HG02973 (cell line): ENCODE measurements around the gene ZNF143.
"Not testable (repeated sequence)": the region's sequence is repeated elsewhere in the genome, so short reads cannot be mapped to it uniquely, and the experiment has no call there.

Source experiments
- ATAC-seq: cut with Tn5 transposase; IDR thresholded peaks from one replicate; pipeline ENCODE4 v1.9.1; 2021; ENCODE audit warnings: moderate library complexity; ENCODE audit not compliant: unreplicated experiment

ZNF143 gene

GRCh38 chr11:9460322-9461062 lies at the start of gene ZNF143:
ZNF143 (plus strand) TSS chr11:9461012; CDS start chr11:9471309, 10,297 bp downstream.
- peak; percentile 84 for ATAC-seq

DNA sequence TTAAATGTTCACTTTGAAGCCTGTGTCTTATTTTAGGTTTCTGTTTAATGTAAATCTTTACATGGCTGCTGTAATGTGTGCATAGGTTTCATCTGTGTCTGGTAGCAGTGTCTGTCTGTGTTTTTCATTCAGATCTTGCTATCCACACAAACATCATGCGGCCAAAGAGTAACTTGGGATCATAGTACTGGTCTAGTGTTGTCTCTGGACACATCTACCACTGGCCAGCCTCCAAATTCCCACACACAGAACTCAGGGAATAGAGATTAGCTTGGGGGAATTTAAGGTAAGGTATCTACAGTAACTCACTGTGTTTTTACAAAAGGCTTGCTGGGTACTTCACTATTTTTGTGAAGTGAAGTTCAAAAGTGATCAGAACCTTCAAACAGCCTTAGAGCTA lies 32.1 kb upstream of the ZNF143 start:
- ATAC-seq, result no peak

DNA sequence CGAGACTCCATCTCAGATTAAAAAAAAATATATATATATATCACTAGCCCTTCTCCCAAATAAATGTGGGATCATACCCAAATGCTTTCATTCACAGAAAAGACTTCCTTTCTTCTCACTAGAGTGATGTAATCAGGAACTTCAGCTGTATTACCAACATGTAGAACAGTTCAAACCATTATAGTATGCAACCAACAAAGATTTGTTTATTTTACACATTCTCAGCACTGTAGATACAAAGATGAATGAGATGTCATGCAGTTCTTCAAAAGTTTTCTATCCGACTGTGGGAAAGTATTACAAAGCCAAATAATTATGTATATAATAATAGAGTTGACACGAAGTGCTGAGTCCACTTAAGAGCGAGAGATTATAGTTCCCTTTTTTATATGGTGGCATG lies 22.2 kb upstream of the ZNF143 start:
- no peak for ATAC-seq

DNA sequence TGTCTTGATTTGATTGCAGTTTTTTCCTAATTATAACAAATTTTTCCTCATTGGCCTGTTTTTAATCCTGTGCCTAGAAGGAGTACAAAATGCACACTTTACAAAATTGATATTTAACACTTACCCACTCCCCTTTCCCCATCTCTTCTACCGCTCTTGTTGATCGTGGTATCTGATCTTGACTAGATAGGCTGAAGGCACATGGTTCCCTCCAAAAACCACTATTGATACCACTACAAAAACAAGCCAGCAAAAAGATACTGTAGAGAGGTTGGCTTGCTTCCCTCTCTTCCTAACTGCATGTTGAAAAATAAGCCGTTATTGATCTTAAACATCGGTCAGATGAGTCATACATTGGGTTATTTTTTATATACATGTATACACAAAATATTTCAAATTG lies 14.6 kb upstream of the ZNF143 start:
- no peak for ATAC-seq

GRCh38 chr11:9448576-9449352 lies 12.0 kb upstream of the ZNF143 start:
- no peak for ATAC-seq

GRCh38 chr11:9452023-9452422 lies 8.8 kb upstream of the ZNF143 start:
- not testable (repeated sequence) for ATAC-seq

DNA sequence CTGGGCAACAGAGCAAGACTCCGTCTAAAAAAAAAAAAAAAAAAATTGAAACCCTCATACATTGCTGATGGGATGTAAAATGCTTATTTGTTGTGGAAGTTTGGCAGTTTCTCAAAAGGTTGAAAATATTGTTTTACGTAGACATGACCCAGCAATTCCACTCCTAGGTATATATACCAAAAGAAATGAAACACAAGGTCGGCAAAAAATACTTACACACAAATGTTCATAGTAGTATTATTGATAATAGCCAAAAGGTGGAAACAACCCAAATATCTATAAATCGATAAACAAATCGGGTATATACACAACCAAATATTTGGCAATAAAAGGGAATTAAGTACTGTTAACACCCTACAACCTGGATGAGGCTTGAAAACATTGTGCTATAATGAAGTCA lies 5.1 kb upstream of the ZNF143 start:
- no peak for ATAC-seq

- ATAC-seq, result no peak
These were observed 1.0 kb upstream of the ZNF143 start for GRCh38 chr11:9459667-9460321.

- peak; percentile 36 for ATAC-seq
These were observed 399 bp downstream of the ZNF143 start for GRCh38 chr11:9461063-9461759.

DNA sequence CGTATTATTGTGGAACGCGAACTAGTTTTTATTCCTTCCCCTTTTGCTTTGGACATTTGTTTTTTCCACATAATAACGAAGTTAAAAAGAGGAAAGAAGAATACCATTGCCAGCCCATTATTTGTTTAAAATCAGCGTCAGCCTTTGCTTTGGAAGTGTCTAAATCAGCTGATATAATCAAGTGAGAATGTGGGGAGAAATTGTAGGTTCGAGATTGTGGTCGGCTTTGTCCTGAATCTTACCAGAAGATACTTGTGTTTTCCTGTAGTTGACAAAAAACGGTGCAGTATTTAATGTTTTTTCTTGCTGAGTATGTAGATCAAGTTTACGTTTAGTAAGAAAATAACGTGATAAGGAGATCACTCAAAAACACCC lies 935 bp downstream of the ZNF143 start:
- no peak for ATAC-seq

GRCh38 chr11:9462172-9462799 lies 1.5 kb downstream of the ZNF143 start:
- ATAC-seq, result no peak

DNA sequence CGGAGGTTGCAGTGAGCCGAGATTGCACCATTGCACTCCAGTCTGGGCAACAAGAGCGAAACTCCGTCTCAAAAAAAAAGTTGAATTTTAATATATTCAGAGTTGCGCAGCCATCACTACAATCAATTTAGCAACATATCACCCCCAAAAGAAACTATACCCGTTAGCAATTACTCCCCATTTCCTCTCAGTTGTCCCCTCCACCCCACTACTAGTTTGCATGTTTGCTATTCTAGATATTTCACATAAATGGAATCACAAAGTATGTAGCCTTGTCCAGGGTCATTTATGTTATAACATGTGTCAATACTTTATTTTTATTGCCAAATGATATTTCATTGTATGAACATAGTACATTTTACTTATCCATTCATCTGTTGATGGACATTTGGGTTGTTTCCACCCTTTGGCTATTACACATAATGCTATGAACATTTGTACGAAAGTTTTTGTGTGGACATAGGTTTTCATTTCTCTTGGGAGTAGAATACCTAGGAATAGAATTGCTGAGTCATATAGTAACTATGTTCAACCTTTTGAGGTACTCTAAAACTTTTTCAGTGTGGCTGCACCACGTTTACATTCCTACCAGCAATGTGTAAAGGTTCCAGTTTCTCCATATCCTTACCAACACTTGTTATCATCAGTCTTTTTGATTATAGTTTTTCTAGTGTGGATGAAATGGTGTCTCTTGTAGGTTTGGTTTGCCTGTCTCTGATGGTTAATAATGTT lies 2.2 kb downstream of the ZNF143 start:
- no peak for ATAC-seq

DNA sequence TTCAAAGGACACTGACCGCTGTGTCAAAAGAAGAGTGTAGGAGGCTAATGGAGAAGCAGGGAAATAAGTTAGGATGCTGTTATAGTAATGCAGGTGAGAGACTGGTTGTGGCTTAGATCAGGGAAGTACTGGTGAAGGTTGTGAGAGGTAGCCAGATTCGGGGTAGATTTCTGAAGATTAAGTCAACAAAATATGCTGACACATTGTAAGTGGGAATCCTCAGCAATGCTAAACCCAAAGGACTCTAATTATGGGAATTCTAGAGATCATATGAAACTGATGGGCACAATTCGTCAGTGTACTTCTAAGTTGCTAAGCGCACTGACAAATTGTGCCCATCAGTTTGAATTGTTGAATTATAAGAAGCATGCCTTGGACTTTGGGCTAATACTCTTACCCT lies 10.0 kb downstream of the ZNF143 start:
- no peak for ATAC-seq

DNA sequence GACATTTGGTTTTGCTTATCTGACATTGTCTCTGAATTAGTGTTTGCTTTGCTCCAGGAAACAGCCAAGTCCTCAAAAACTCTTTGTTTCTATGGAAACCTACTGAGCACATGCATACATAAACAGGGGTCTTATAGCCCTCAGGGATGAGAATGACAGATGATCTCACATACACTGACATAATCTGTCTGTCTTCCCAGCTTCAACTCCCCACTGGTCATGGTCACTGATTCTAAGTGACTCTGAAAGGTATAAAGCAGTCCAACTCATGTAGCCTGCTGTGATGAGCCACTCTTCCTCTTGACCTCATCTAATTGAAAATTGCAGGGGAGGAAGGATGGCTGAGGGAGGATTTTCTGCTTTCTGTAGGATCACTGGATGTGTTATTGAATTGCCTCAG lies 12.6 kb downstream of the ZNF143 start:
- ATAC-seq, result no peak

GRCh38 chr11:9479899-9480298 lies 19.1 kb downstream of the ZNF143 start:
- ATAC-seq, result no peak

DNA sequence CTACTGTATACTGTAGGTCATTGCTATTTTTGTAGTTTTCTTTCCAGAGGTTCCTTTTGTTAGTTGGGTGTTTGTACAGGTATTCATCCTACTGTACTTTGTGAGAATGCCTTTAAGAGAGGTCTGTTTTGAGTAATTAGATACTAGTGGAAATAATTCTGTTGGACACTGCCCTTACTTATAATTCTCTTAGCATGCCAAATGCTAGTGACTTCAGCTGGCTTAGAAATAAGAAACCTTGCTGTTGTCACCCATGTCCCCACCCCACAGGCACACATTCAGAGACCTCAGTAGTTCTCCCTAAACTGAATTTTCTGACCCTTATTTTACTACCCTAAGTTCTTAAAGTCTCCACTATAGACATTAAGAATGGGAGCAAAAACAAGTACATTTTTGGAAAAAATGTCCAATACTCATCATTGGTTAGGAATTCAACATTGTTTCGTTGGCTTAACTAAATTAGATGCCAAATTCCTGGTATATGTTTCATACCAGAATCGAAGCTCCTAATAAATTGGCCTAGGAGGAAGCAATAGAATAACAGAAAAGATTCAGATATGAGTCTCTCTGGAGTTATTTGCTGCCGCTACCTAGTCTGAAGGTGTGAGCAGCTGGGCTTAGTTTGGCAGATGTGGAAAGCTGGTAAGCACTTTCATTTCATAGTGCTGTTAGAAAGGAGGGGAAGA lies 28.4 kb downstream of the ZNF143 start:
- ATAC-seq, result no peak

DNA sequence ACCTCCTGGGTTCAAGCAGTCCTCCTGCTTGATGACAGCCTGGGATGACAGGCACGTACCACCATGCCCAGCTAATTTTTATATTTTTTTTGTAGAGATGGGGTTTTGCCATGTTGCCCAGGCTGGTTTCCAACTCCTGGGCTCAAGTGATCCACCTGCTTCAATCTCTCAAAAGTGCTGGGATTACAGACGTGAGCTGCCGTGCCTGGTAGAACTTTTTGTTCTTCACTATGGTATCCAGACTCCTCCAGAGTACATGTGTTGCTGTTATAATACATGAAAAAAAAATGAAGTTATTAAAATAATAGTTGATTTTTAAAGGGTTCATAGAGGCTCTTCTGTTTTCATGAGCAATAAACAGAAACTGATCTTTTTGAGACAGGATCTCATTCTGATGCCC lies 29.6 kb downstream of the ZNF143 start:
- no peak for ATAC-seq

- ATAC-seq, result no peak
These were observed 32.7 kb downstream of the ZNF143 start for GRCh38 chr11:9493492-9493891.

DNA sequence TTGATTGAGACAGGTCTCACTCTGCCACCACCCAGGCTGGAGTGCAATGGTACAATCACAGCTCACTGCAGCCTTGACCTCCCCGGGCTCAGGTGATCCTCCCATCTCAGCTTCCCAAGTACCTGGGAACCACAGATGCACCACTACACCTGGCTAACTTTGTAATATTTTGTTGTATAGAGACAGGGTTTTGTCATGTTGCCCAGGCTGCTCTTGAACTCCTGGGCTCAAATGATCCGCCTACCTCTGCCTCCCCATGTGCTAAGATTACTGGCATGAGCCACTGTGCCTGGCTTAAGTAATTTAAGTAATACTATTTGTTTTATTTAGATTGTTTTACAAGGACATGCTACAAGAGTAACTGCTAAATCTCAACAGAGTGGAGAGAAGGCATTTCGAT lies 33.5 kb downstream of the ZNF143 start:
- no peak for ATAC-seq
